ENCODE data around the gene LANCL1.

Gene LANCL1, protein sequence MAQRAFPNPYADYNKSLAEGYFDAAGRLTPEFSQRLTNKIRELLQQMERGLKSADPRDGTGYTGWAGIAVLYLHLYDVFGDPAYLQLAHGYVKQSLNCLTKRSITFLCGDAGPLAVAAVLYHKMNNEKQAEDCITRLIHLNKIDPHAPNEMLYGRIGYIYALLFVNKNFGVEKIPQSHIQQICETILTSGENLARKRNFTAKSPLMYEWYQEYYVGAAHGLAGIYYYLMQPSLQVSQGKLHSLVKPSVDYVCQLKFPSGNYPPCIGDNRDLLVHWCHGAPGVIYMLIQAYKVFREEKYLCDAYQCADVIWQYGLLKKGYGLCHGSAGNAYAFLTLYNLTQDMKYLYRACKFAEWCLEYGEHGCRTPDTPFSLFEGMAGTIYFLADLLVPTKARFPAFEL

GRCh38 chr2:210476194-210477128 is at the start of gene LANCL1:
TSS of gene LANCL1 (minus strand) at chr2:210476759. CDS start at chr2:210476396, 363 bp downstream.
- peak within 1 kb of the TSS; percentile 74 for H3K4me3 ChIP-seq (ENCODE audit: low read depth, low read length)

- H3K4me3 ChIP-seq (ENCODE audit: low read depth, low read length) = no peak overlapping the region
Measured at GRCh38 chr2:210524533-210524932, 48.0 kb upstream of the LANCL1 start.

- no peak overlapping the region for H3K4me3 ChIP-seq (ENCODE audit: low read depth, low read length)
Measured at GRCh38 chr2:210523650-210524289, 47.2 kb upstream of the LANCL1 start.

DNA sequence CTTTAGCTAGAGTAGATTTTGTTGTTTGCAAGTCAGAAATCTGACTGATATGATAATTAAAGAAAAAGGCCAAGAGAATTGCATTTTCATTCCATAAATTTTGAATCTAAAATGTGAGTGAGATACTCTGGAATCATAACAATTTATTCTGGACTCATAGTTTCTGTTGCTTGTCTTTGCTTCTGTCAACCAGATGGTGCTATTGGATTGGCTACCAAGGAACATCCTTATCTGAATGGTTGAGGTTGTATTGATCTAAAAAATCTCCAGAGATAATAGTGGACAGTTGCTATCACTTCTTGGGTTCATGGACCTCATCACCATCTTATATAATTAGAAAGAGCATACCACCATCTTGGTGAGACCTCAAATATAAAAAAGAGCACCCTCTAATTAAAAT is 45.8 kb upstream of the LANCL1 start:
- H3K4me3 ChIP-seq (ENCODE audit: low read depth, low read length) = no peak overlapping the region

GRCh38 chr2:210519594-210519993 is 43.0 kb upstream of the LANCL1 start:
- no peak overlapping the region for H3K4me3 ChIP-seq (ENCODE audit: low read depth, low read length)

DNA sequence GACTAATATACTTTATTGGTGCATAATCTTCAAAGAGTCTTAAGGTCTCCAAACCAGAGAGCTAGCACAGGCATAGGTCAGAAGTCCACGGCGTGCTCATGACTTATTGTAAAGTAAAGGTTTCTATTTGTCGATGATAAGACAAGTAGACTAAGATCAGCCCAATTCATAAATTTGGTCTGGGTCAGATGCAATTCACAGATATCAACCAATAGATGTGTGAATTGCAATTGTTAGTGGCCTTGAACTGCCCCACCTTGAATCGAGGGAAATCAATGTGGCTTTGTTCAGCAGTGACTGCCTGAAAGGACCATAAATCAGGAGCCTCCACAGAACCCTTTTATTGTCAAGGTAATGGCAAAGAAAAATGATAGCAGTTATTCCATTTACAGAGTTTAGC is 40.7 kb upstream of the LANCL1 start:
- no peak overlapping the region for H3K4me3 ChIP-seq (ENCODE audit: low read depth, low read length)

GRCh38 chr2:210515911-210516310 is 39.4 kb upstream of the LANCL1 start:
- H3K4me3 ChIP-seq (ENCODE audit: low read depth, low read length) = no peak overlapping the region

DNA sequence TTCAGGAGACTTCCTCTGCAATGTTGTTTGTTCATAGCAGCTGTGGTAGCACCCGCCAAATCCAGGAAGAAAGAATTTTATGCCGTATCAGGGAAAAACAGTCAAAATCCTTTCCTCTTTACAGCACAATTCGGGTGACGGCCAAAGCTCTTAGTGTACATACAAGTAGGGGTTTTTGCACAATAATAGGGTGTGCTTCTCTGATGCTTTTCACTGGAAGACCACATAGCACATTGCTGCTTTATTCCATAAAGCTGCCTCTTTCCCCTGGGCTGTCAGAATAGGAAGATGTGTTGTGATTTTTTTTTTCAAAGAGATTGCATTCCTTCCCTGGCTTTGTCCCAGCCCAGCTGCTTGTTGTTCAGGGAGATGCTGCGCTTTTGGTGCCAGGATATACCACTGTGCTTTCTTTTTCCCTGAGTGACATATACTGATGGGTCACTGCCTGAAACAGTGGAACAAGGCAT is 27.2 kb upstream of the LANCL1 start:
- H3K4me3 ChIP-seq (ENCODE audit: low read depth, low read length) = no peak overlapping the region

DNA sequence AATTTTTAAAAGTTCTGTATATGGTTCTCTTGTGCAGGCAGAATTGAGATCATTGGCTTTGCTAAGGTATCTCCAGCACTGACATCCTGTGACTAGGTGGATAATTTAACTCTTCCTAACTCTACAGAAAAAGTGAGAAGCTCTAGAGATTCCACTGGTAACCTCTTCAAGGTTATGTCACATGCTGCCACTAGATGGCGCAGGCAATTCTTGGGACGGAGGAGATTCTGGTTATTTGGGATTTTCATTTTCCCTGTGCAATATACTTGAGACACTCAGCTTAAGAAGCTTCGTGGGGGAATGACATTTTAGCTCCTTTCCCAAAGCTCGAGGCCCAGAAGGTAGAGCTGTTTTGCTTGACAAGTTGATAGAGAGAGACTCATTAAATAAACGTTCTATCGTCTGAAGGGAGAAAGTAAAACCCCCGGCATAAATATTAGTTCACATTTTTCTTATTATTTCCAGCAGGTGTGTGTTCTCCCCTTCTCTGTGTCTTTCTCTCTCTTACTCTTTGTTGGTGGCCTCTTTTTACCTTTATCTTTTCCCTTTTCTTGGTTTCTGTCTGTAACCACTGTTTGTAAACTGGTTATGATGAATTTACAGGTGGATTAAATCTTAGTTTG is 26.6 kb upstream of the LANCL1 start:
- no peak overlapping the region for H3K4me3 ChIP-seq (ENCODE audit: low read depth, low read length)

- no peak overlapping the region for H3K4me3 ChIP-seq (ENCODE audit: low read depth, low read length)
Measured at GRCh38 chr2:210496512-210496911, 20.0 kb upstream of the LANCL1 start.

DNA sequence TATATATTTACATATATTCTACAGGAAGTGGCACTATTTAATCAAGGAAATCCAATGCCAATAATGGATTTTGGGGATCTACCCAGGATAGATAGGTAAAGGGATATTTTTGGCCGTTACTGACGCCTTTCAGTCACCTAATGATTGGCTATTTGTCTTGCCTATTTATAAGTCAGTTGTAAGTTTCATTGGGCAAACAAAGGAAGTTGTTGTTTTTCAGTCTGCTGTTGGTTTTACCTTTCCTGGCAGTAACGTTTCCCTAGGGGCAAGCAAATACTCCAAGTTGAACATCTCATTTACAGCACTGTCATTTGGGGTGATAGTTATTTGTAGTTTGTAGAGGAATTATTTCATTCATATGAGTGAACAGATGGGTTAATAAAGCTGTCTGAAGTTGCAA is 17.0 kb upstream of the LANCL1 start:
- no peak overlapping the region for H3K4me3 ChIP-seq (ENCODE audit: low read depth, low read length)

DNA sequence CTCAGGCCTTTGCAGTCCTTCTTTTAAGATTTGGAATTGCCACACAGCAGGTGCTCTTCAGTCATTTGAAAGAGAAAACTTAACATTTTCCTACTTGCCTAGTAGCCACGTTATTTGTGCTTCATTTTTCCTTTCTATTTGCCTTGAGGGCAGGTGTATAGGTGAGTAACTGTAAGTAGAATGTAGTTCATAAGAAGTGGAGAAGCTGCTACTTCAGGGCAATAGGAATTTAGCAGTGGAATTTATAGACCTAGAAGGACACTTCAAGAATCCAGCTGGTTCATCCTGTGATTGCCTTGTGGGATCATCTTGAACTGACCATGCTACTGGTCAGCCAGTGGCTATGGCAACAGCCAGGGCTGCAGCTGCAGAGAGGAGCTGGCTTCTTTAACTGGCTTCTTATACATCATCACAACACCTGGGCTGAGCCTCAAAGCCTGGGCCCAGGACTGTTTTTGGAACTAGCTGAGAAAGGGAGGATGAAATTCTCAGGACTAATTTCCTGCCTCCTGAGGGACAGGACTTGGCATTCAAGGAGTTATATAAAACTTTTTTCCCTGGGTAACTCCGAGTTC is 5.1 kb upstream of the LANCL1 start:
- H3K4me3 ChIP-seq (ENCODE audit: low read depth, low read length) = no peak overlapping the region

DNA sequence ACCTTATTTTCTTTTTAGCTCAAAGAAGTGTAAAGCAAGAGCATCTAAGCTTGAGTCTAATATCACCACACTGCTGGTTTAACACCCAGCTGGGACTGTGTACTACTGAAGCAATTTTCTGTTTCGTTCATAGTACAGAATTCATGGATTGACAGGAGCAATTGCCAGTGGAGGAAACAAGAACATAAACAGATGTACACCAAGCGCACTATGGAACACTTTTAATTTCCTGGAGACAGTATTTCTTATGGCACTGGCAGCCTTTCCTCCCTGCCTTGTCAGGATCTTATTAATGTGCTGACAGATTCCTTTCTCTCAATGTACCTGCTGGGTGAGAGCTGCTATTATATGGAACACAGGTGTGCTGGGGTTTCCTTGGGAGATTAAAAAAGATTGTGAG is 4.2 kb upstream of the LANCL1 start:
- H3K4me3 ChIP-seq (ENCODE audit: low read depth, low read length) = no peak overlapping the region

- no peak overlapping the region for H3K4me3 ChIP-seq (ENCODE audit: low read depth, low read length)
Measured at GRCh38 chr2:210480079-210480478, 3.5 kb upstream of the LANCL1 start.

- no peak overlapping the region for H3K4me3 ChIP-seq (ENCODE audit: low read depth, low read length)
Measured at GRCh38 chr2:210478661-210479060, 2.1 kb upstream of the LANCL1 start.

DNA sequence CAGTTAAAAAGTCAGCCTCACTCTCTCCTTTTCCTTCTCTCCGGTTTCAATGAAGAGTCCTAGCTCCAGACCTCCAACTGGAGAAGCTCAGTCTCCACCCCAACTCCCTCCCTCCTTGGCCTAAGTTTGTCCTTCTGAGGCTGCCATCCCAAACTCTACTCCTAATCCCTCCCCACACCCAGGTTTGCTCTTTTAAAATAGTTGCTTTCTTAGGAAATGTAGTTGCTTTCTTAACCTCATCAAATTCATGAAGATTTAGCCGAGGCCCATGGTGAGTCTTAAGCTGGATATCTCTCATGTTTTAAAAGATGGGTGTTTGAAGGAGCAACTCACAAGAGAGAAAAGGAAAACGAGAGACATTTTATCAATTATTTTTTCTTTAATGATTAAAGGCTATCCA is 937 bp upstream of the LANCL1 start:
- H3K4me3 ChIP-seq (ENCODE audit: low read depth, low read length) = peak overlapping the region; percentile 28

- peak overlapping the region; percentile 74 for H3K4me3 ChIP-seq (ENCODE audit: low read depth, low read length)
Measured at GRCh38 chr2:210475706-210476105, 853 bp downstream of the LANCL1 start.

DNA sequence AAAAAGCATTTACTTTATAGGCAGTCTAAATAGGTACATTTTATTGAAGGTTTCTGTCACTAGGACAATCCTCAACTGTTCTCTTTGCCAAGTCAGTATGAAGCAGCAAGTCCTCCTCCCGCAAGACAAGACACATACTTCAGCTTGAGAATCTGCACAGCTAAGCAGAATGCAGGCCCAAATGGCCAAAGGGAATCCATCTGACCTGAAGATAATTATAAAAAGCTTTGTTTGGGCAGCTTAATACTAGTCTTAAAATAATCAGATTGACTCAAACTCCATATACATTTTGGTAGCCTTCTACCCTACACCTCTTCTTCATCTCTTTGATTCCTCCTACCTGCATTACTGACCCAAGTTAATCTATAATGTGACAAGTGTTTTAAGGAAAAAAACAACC is 1.8 kb downstream of the LANCL1 start:
- no peak overlapping the region for H3K4me3 ChIP-seq (ENCODE audit: low read depth, low read length)

DNA sequence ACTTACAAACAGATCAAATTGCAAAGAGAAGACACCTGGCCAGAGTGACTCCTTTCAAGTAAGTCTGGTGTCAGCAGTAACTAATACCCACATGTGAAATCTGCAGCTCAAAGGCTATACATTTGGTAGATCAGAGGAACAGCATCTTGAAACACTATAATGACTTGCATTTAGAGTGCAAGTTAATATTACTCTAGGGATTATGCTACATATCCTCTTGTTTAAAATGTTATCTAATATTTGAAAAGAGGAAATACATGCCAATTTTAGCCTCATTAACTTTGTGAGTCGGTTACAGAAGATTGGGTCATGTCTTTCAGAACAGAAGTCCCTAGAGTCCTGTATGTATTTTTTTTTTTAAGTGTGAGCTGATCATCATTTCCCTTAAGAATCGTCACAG is 15.2 kb downstream of the LANCL1 start:
- no peak overlapping the region for H3K4me3 ChIP-seq (ENCODE audit: low read depth, low read length)

All from iPS-11a (cell line).